GM18861 (cell line): ENCODE results near the gene COL23A1.

Source experiments
- ATAC-seq: cut with Tn5 transposase; IDR thresholded peaks from one replicate; pipeline ENCODE4 v1.9.1; 2021; ENCODE audit not compliant: unreplicated experiment

COL23A1 gene

GRCh38 chr5:178403956-178404600 is 186.1 kb downstream of the COL23A1 start:
- ATAC-seq = no peak

- no peak for ATAC-seq
Observed at GRCh38 chr5:178403351-178403750, 186.8 kb downstream of the COL23A1 start.

GRCh38 chr5:178399701-178400095 is 190.5 kb downstream of the COL23A1 start:
- no peak for ATAC-seq

GRCh38 chr5:178398901-178399700 is 191.1 kb downstream of the COL23A1 start:
- no peak for ATAC-seq

GRCh38 chr5:178396796-178397720 is 193.1 kb downstream of the COL23A1 start:
- ATAC-seq = no peak

GRCh38 chr5:178394074-178394473 is 196.1 kb downstream of the COL23A1 start:
- ATAC-seq = no peak

- no peak for ATAC-seq
Observed at GRCh38 chr5:178392931-178393394, 197.2 kb downstream of the COL23A1 start.

- ATAC-seq = no peak
Observed at GRCh38 chr5:178392386-178392785, 197.8 kb downstream of the COL23A1 start.

GRCh38 chr5:178391480-178391879 is 198.7 kb downstream of the COL23A1 start:
- ATAC-seq = no peak

- ATAC-seq = no peak
Observed at GRCh38 chr5:178389796-178390195, 200.4 kb downstream of the COL23A1 start.

GRCh38 chr5:178389026-178389729 is 201.0 kb downstream of the COL23A1 start:
- no peak for ATAC-seq

- no peak for ATAC-seq
Observed at GRCh38 chr5:178388386-178389025, 201.7 kb downstream of the COL23A1 start.

- ATAC-seq = no peak
Observed at GRCh38 chr5:178387856-178388190, 202.4 kb downstream of the COL23A1 start.

- no peak for ATAC-seq
Observed at GRCh38 chr5:178387061-178387855, 202.9 kb downstream of the COL23A1 start.

- ATAC-seq = no peak
Observed at GRCh38 chr5:178386336-178386931, 203.8 kb downstream of the COL23A1 start.

- ATAC-seq = no peak
Observed at GRCh38 chr5:178385496-178385890, 204.7 kb downstream of the COL23A1 start.

GRCh38 chr5:178384816-178385495 is 205.2 kb downstream of the COL23A1 start:
- no peak for ATAC-seq
